ENCODE data around the gene PXMP4.
A peak's percentile ranks its signal among the peaks of the same experiment; 100 is the strongest.

DNA sequence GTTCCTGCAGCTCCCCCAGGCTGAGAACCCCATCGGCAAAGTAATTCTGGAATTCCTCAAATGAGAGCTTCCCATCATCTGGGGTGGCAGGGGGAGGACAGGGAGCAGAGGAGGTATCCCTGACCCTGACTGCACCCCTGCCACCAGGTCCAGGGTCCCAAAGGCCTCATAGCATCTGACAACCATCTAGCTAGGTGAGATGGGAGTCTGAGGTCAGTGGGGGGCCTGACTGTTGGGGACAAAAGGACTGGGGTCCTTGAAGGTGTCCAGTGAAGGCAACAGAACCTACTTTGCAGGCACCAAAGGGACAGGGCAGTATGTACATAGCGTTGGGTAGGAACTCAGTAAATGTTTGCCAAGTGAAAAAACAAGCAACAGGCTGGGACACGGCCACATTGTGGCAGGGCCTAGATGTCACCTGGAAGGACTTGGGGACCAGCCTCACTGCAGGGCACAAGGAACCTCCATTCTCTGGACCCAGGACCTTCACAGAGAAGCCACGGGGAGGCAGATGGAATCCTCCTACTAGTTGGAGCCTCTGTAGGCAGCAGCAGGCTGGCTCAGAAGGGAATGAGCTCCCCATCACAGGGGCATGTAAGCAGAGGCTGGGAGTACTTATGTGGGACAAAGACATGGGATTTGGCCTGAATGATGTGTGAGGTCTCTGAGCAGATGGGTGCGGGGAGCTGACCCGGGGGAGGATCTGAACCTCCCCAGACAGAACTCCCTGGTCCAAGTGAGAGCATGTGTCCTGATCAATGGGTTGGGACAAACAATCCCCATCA is 49.2 kb downstream of the PXMP4 start:
- peak; percentile 10 for TF ChIP-seq POLR2A (IDR thresholded peaks at IDR 0.05)
- TF ChIP-seq, protein P1, sequence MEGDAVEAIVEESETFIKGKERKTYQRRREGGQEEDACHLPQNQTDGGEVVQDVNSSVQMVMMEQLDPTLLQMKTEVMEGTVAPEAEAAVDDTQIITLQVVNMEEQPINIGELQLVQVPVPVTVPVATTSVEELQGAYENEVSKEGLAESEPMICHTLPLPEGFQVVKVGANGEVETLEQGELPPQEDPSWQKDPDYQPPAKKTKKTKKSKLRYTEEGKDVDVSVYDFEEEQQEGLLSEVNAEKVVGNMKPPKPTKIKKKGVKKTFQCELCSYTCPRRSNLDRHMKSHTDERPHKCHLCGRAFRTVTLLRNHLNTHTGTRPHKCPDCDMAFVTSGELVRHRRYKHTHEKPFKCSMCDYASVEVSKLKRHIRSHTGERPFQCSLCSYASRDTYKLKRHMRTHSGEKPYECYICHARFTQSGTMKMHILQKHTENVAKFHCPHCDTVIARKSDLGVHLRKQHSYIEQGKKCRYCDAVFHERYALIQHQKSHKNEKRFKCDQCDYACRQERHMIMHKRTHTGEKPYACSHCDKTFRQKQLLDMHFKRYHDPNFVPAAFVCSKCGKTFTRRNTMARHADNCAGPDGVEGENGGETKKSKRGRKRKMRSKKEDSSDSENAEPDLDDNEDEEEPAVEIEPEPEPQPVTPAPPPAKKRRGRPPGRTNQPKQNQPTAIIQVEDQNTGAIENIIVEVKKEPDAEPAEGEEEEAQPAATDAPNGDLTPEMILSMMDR (IDR thresholded peaks at IDR 0.05): no peak
